GM10248 (cell line): ENCODE measurements around the gene SNTG2.
"Not testable (repeated sequence)": the region's sequence is repeated elsewhere in the genome, so short reads cannot be mapped to it uniquely, and the experiment has no call there.

Experiments used
- CTCF ChIA-PET: fragments of 300-600 bp; sonication (Branson Sonifier 250); formaldehyde crosslinking; extraction: SDS; loops from one replicate; lab custom pipeline; 2021; ENCODE audit warnings: antibody characterized with exemption; lab: Yijun Ruan, JAX
- POLR2A ChIA-PET: fragments of 350-650 bp; sonication (Branson Sonifier 250); formaldehyde crosslinking; extraction: SDS; loops from one replicate; lab custom pipeline; 2020; ENCODE audit warnings: antibody characterized with exemption; lab: Yijun Ruan, JAX
- DNase-seq: peaks from one replicate; pipeline ENCODE4 v3.0.0; 2012; ENCODE audit errors: extremely low spot score
- TF ChIP-seq, protein P1 (sequence below): IDR thresholded peaks from 2 replicates; pipeline ENCODE4 v1.5.1; 2012; ENCODE audit warnings: mild to moderate bottlenecking, low read depth; ENCODE audit errors: extremely low read depth, missing control alignments, control extremely low read depth

Gene SNTG2

DNA sequence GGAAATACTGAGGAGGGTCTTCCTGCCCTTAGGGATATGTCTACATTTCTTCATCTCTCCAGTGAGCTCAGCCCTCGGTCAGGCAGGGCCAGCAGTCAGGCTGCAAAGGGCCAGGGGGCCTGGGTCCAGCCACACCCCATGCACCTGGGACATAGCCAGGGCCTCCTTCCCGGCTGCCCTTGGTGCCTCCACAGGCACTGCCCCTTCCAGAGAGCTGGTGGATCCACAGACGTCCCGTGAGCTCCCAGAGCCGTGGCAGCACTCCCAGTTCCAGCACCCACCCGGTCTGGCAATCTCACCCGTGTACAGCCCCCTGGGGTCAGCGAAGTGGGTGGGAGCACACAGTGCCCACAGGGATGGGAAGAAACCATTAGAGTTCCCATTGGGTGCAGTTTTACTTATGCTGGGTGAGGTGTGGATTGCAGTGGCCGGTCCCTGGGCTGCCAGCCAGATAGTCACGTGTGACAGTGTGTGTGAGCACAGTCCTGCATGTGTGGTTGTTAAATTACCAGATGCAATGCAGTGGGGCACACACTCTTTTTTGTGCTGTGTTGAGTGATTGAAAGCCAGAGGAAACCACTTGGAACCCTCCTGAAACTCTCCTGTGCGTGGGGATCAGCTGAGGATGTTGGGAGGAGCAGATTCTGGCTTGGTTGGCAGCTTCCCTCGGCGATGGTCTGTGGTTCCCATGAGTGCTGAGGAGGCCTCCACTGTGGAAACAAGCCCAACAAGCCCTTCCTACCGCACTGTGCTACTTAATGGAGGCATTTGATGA lies 131.0 kb downstream of the SNTG2 start:
- POLR2A ChIA-PET: no interaction called here
- TF ChIP-seq, protein P1, sequence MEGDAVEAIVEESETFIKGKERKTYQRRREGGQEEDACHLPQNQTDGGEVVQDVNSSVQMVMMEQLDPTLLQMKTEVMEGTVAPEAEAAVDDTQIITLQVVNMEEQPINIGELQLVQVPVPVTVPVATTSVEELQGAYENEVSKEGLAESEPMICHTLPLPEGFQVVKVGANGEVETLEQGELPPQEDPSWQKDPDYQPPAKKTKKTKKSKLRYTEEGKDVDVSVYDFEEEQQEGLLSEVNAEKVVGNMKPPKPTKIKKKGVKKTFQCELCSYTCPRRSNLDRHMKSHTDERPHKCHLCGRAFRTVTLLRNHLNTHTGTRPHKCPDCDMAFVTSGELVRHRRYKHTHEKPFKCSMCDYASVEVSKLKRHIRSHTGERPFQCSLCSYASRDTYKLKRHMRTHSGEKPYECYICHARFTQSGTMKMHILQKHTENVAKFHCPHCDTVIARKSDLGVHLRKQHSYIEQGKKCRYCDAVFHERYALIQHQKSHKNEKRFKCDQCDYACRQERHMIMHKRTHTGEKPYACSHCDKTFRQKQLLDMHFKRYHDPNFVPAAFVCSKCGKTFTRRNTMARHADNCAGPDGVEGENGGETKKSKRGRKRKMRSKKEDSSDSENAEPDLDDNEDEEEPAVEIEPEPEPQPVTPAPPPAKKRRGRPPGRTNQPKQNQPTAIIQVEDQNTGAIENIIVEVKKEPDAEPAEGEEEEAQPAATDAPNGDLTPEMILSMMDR: no peak
- CTCF ChIA-PET: interaction anchor here (1.4 kb wide), 1 partner anchor 14 kb away, joined by 3 read pairs; no protein-coding TSS in a partner anchor
- DNase-seq: no peak

DNA sequence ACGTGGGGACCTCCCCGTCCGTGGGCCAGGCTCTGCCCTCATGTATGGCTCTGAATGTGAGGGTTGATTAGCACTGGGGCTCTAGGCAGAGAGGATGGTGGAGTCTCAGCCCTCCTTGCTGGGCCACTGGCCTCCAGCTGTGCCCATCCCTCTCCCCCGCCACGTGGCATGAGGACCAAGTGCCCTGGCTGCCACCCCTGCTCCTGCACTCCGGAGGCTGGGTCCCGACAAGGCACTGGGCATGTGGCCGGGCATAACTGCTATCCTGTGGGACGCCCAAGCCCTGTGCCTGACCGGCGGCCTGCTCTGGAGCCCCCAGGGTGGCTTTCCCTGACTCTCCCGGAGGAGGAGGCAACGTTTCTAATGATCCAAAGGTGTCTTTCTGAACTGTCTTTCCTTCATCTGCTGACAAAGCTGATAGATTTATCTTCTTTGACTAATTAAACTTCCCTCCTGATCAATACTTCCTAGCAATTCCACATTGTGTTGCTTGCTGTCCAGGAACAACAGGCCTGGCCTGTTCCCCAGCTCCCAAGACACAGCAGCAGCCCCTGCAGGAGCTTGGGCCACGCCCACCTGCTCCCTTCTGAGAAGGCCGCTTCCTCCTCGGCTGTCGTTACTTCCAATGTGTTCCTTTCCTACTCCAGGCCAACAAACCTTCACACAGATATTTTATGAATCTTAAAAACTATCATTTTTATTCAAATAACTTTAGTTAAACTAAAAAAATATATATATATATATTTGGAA lies 132.0 kb downstream of the SNTG2 start:
- ChIA-PET CTCF (no interaction called here), POLR2A (no interaction called here)
- no peak for DNase-seq
- TF ChIP-seq, protein P1: no peak

DNA sequence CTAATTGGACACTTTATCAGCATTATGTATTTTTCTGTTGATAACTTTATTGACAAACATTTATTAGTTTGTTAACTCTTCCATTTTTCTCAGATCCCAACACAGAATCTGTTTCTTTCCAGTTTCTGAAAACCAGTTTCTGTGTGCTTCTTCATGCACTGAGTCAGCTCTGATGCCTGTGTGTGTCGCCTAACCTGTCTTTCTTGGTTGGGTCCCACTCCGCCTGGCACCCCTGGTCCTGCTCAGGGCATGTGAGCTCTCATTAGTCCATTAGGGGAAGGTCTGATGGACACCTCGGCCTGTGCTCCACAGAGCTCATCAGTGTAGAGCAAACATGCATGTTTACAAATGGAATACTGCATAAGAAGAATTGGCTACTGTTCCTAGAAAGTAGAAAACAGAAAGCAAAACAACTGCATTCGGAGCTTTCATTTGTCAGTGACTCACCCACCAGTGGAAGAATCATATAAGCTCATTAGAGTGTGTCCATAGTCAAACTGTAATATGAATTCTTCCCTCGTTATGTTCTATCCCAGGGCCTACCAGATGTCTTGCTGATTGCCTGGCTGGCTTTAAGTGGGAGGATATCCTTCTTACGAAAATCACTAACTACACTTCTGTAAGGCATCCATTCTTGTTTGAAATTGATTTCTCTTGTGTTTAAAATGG lies 137.7 kb downstream of the SNTG2 start:
- TF ChIP-seq, protein P1: no peak
- ChIA-PET POLR2A (no interaction called here), CTCF (no interaction called here)
- DNase-seq: no peak

DNA sequence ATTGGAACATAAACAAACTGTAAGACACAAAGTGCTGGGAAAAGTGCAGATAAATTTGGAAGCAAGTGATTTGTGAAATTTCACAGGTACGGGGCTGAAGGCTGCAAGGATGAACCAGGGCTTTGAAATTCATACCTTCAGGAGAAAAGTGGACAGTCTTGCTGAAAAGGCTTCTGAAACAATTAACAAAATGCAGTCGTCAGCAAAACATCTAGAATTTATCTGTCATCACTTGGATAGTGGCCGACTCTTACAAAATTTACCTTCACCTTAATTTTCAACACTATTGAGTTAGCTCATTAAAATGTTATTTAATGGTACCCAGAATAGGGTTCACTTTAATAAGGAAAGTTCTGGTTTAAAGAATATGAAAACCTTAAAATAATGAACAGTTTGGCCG lies 138.3 kb downstream of the SNTG2 start:
- ChIA-PET CTCF (no interaction called here), POLR2A (no interaction called here)
- DNase-seq: no peak
- TF ChIP-seq, protein P1: no peak

DNA sequence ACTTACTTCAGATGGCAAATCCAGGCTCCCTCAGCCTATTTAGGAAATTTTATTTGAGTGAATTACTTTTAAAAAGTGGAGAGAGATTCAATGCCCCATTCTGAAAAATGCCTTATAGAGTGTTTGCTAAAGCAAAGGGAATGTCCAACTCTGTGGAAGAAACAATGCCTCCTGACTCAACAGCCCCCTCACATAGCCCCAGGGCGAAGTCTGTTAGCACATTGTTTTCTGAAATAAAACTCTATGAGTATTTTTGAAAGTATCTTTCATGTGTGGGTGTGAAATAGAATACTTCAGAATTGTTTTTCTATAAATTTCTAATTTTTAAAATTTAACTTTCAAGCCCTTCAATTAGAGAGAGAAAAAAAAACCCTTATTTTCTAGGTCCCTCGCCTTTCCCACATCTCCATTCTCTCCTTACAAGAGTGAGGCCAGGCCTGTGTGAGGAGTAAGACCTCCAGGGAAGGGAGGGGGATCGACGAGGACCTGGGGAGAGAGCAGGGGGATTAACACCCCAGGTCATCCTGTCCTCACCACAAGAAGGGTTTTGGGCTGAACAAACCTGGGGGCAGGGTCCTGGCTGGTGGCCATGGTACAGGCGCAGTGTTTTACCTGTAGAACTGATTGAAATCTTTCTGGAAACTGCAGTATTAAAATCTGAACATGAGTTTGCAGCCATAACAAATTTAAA lies 141.4 kb downstream of the SNTG2 start:
- POLR2A ChIA-PET: no interaction called here
- TF ChIP-seq, protein P1: no peak

DNA sequence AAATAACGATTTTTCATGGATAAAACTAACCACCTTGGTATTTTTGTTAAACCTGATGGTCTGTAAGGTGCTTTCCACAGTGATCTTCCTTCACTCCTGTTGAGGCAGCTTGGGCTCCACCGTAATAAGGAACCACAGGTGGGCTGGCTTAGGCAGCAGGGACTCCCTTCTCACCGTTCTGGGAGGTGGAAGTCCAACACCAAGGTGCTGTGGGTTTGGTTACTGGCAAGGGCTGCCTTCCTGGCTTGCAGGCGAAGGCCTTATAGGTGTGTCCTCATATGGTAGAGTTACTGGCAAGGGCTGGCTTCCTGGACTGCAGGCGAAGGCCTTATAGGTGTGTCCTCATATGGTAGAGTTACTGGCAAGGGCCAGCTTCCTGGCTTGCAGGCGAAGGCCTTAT lies 143.0 kb downstream of the SNTG2 start:
- POLR2A ChIA-PET, DNase-seq, CTCF ChIA-PET: not testable (repeated sequence)

More for the DNA sequence above, 141.4 kb downstream of the SNTG2 start:
- DNase-seq: no peak
- CTCF ChIA-PET: no interaction called here
